Endodermal cell (in vitro differentiated cells): ENCODE measurements around the gene SLC38A10. TPM values are rescaled to one million over a fixed set of nuclear protein-coding genes. Genes with fewer than 3 reads are reported as not detected.

ENCODE experiments used
- DNase-seq: peaks from one replicate; pipeline ENCODE4 v3.0.0-alpha.2; 2017
- H3K27ac ChIP-seq: 2 replicates; pipeline ENCODE4 v1.5.1; 2013; ENCODE audit warnings: mild to moderate bottlenecking, low read depth, low read length, moderate library complexity
- H3K27me3 ChIP-seq: 2 replicates; pipeline ENCODE4 v1.6.1; 2013; ENCODE audit warnings: mild to moderate bottlenecking, low read length, moderate library complexity; ENCODE audit not compliant: insufficient read depth, control insufficient read depth, poor library complexity, severe bottlenecking
- H3K36me3 ChIP-seq: 2 replicates; pipeline ENCODE4 v1.7.0; 2013; ENCODE audit warnings: mild to moderate bottlenecking, low read length, moderate library complexity; ENCODE audit not compliant: control insufficient read depth, insufficient read depth
- H3K4me1 ChIP-seq: one replicate; pipeline ENCODE4 v1.7.0; 2013; ENCODE audit warnings: low read length; ENCODE audit not compliant: control insufficient read depth, insufficient read depth
- H3K4me3 ChIP-seq: 2 replicates; pipeline ENCODE4 v1.5.1; 2013; ENCODE audit warnings: mild to moderate bottlenecking, low read length, moderate library complexity
- H3K9ac ChIP-seq: 2 replicates; pipeline ENCODE4 v1.6.1; 2013; ENCODE audit warnings: mild to moderate bottlenecking, low read length, moderate library complexity; ENCODE audit not compliant: poor library complexity, severe bottlenecking; ENCODE audit errors: extremely low read depth
- H3K9me3 ChIP-seq: 2 replicates; pipeline ENCODE4 v1.6.1; 2013; ENCODE audit warnings: mild to moderate bottlenecking, low read length, moderate library complexity; ENCODE audit not compliant: control insufficient read depth
- H3K27ac Mint-ChIP-seq: 2 replicates; pipeline ENCODE4 v1.8.0; 2020; ENCODE audit warnings: mixed read lengths
- H3K27me3 Mint-ChIP-seq: 2 replicates; pipeline ENCODE4 v1.8.0; 2021; ENCODE audit warnings: mild to moderate bottlenecking, mixed read lengths; ENCODE audit not compliant: insufficient read depth
- H3K36me3 Mint-ChIP-seq: 2 replicates; pipeline ENCODE4 v1.8.0; 2020; ENCODE audit warnings: low read depth, mixed read lengths
- H3K4me1 Mint-ChIP-seq: 2 replicates; pipeline ENCODE4 v1.8.0; 2020; ENCODE audit warnings: mixed read lengths
- H3K4me3 Mint-ChIP-seq: 2 replicates; pipeline ENCODE4 v1.8.0; 2020; ENCODE audit warnings: mild to moderate bottlenecking, moderate library complexity, mixed read lengths
- H3K9me3 Mint-ChIP-seq: 2 replicates; pipeline ENCODE4 v1.8.0; 2020; ENCODE audit warnings: mild to moderate bottlenecking, mixed read lengths
- WGBS, 2 experiments: methylation state at CpG; one replicate each; pipeline versions ENCODE4 v1.1.5 to v1.1.7; 2013; ENCODE audit warnings: missing lambda C conversion rate in 2 of 2, mixed read lengths in 1 of 2; ENCODE audit not compliant: insufficient coverage in 1 of 2, insufficient read length in 1 of 2; 5-methylcytosine and 5-hydroxymethylcytosine counted together
- total RNA-seq, 2 donors: library from RNA; stranded (reverse); fragmentation: NEBNext Ultra II Directional in 1 of 2; extraction: Animal tissue kit (Norgen Biotek cat#: 25700) in 1 of 2; gene quantifications; 2 replicates in 1 of 2; 3 replicates in 1 of 2; pipeline ENCODE4 v1.2.1, GENCODE V29; 2021
- TF ChIP-seq, protein P1 (sequence below): fragments of 200-600 bp; sonication (generic); conservative IDR thresholded peaks from 2 replicates; pipeline ENCODE4 v1.5.0; 2021; ENCODE audit warnings: antibody characterized with exemption, mild to moderate bottlenecking

SLC38A10 gene
- total RNA-seq, 2 donors from 2014 or later = 60.2 to 90.3 TPM

DNA sequence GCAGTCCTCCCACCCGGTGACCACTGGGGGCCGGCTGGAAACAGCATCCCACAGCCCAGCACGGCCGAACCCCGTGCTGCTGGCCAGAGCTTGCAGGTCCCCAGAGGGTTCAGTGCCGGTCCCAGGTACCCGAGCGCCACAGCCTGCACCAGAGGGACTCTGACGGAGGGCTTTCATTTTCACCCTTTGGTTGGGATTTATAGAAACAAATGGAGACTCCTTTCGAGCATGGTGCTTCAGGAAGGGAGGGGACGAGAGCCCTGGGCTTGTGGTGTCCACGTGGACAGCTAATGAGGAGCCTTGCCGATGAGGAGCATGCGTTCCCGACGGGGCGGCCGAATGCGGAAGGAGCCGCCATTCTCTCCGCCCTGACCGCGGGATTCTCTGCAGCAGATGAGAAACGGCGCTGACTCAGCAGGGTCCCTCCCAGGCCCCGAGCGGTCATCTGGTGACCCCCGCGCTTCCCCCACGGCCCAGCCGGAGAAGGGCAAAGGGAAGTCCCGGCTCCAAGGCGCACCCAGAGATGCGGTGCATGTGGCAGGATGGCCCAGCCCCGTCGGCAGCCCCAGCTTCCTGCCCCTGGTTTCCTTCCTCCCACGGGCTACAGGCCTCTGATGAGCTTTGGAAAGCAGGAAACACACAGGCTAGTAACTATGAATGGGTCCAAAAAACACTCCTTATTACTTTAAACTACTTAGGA lies 9.8 kb downstream of the SLC38A10 start:
- Histone ChIP-seq H3K27ac (peak overlapping the region; percentile 60), H3K27me3 (no peaks in the 10 kb centered on the region), H3K4me1 (no peaks in the 10 kb centered on the region), H3K9me3 (no peaks in the 10 kb centered on the region), H3K9ac (no peak overlapping the region), H3K4me3 (no peak overlapping the region), H3K36me3 (peaks cover 14% of the 10 kb centered on the region)
- TF ChIP-seq, protein P1, sequence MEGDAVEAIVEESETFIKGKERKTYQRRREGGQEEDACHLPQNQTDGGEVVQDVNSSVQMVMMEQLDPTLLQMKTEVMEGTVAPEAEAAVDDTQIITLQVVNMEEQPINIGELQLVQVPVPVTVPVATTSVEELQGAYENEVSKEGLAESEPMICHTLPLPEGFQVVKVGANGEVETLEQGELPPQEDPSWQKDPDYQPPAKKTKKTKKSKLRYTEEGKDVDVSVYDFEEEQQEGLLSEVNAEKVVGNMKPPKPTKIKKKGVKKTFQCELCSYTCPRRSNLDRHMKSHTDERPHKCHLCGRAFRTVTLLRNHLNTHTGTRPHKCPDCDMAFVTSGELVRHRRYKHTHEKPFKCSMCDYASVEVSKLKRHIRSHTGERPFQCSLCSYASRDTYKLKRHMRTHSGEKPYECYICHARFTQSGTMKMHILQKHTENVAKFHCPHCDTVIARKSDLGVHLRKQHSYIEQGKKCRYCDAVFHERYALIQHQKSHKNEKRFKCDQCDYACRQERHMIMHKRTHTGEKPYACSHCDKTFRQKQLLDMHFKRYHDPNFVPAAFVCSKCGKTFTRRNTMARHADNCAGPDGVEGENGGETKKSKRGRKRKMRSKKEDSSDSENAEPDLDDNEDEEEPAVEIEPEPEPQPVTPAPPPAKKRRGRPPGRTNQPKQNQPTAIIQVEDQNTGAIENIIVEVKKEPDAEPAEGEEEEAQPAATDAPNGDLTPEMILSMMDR = no peak
- WGBS, 2 experiments = 81 to 93% methylated on average over 24 to 37 of the region's 37 CpGs
- Mint-ChIP-seq H3K4me1 (no peaks in the 10 kb centered on the region), H3K4me3 (no peak overlapping the region), H3K36me3 (peaks cover 35% of the 10 kb centered on the region), H3K27ac (no peak overlapping the region), H3K9me3 (no peaks in the 10 kb centered on the region), H3K27me3 (no peaks in the 10 kb centered on the region)
- no peak for DNase-seq

DNA sequence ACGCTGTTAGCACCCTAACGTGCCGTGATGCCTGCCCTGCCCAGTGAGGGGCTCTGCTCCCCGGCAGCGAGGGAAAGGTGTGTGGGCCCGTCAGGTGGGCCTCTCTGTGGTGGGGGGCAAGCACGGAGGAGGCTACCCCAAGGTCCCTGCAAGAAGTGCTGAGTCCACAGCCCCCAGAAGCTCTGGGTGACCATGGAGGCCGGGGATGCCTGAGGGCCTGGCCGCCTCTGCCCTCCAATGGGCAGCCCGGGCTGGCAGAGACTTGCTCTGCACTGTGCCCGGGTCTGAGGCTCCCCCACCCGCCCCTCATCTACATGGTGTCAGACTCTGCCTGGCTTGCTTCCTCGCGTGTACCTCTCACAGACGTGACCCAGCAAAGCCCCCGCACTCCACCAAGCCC lies 12.2 kb downstream of the SLC38A10 start:
- Mint-ChIP-seq H3K4me1 (no peaks in the 10 kb centered on the region), H3K9me3 (no peaks in the 10 kb centered on the region), H3K27me3 (no peaks in the 10 kb centered on the region), H3K36me3 (peaks cover 30% of the 10 kb centered on the region), H3K4me3 (no peak overlapping the region), H3K27ac (peak overlapping the region; percentile 48)
- H3K36me3 ChIP-seq = peaks cover 8% of the 10 kb centered on the region
- H3K4me1 ChIP-seq = no peaks in the 10 kb centered on the region
- WGBS, 2 experiments = 94 to 97% methylated on average over 14 to 16 of the region's 16 CpGs
- TF ChIP-seq, protein P1 = no peak
- no peak overlapping the region for H3K27ac ChIP-seq
- H3K4me3 ChIP-seq = no peak overlapping the region
- DNase-seq = no peak
- no peaks in the 10 kb centered on the region for H3K9me3 ChIP-seq
- H3K9ac ChIP-seq = no peak overlapping the region
- H3K27me3 ChIP-seq = no peaks in the 10 kb centered on the region

DNA sequence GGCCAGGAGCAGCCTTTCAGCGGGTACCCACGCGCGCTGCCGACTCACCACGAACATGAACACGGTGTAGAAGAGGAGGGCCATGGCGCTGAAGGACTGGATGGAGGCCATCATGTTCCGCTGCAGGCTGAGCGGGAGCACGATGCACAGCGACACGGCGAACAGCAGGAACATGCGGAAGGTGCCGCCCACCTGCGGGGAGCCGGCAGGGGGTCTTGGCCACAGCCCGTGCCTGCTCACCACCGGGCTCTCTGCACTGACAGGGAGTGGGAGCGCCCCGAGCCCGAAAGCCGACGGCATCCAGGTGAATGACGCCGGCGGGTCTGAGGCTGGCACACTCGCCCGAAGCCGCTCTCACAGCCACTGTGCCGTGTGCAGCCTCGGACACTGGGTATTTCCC lies 13.0 kb downstream of the SLC38A10 start:
- no peaks in the 10 kb centered on the region for H3K27me3 ChIP-seq
- H3K4me1 ChIP-seq = no peaks in the 10 kb centered on the region
- peaks cover 28% of the 10 kb centered on the region for H3K36me3 Mint-ChIP-seq
- no peaks in the 10 kb centered on the region for H3K4me1 Mint-ChIP-seq
- no peak for DNase-seq
- H3K9ac ChIP-seq = no peak overlapping the region
- H3K27me3 Mint-ChIP-seq = no peaks in the 10 kb centered on the region
- H3K4me3 Mint-ChIP-seq = no peak overlapping the region
- H3K27ac ChIP-seq = no peak overlapping the region
- TF ChIP-seq, protein P1 = no peak
- H3K9me3 Mint-ChIP-seq = no peaks in the 10 kb centered on the region
- 93 to 96% methylated on average over 30 to 33 of the region's 33 CpGs for WGBS, 2 experiments
- no peaks in the 10 kb centered on the region for H3K9me3 ChIP-seq
- peaks cover 8% of the 10 kb centered on the region for H3K36me3 ChIP-seq
- no peak overlapping the region for H3K4me3 ChIP-seq
- peak overlapping the region; percentile 17 for H3K27ac Mint-ChIP-seq
